ENCODE results near the gene HDAC4. TPM values are rescaled to one million over a fixed set of nuclear protein-coding genes. Genes with fewer than 3 reads are reported as not detected.
A peak's percentile ranks its signal among the peaks of the same experiment; 100 is the strongest.

The HDAC4 gene
- total and polyA plus RNA-seq, 9 of the 15 experiments (the other 6 are each of a cell fraction or from before 2014, with no cell fraction given) = 0.11 to 20.2 (median 4.0) TPM

DNA sequence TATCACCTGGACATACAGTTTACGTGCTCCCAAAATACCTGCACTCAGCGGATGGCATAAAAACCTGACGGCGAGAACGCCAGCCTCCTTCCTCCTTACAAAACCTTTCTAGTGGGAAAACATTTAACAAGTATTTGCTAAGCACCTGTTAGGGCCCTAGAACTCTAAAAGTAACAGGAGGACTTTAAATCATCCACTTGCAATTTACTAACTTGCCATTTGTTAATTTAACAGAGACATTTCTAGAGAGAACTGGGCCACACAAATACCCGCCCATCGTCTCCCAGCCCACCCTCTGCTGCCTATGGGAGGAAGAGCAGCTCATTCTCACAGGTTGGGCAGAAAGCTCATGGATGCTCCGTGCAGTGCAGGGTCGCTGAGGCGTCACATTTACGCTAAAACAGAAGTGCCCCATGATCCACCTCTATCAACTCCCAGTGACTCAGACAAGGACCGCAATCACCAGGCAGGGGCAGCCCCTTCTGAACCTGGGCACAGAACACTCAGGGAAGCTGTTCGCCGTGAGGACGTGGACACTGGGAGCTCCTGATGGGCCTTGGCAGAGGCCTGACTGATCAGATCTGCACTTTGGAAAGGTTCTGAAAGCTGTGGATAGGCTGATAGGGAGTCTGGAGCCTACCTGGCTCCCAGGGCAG is 106.9 kb downstream of the HDAC4 start:
- peak overlapping the region; percentile 84 for H3K27ac ChIP-seq (ENCODE audit: extremely low read depth, low read depth, low read length)
- no peaks in the 10 kb centered on the region for H4K20me1 ChIP-seq (replicated peaks; ENCODE audit: control insufficient read depth, insufficient read depth, low read length)
- no peak overlapping the region for H3K4me3 ChIP-seq
- in situ Hi-C loops (cut with MboI) (no loop called here), intact Hi-C loops (cut with micrococcal nuclease) (no loop called here)
- H3K36me3 ChIP-seq (ENCODE audit: control insufficient read depth, insufficient read depth, low read length) = no peaks in the 10 kb centered on the region
- POLR2A ChIA-PET = interaction anchor here (1.0 to 1.8 kb wide), 5 partner anchors 10 to 107 kb away, joined by 3 to 9 read pairs (median 3); partner anchors contain the start of gene HDAC4
- BruUV-seq (replicated peaks) = no TSS peak
- 43% methylated on average over 12 of the region's 15 CpGs for WGBS (ENCODE audit: insufficient coverage, low coverage, missing lambda C conversion rate)
- H3K4me1 ChIP-seq (replicated peaks in 1 of 2; ENCODE audit: control insufficient read depth in 2 of 2, insufficient read depth in 2 of 2, low read length in 2 of 2) = peaks cover 49 to 70% of the 10 kb centered on the region in 2 experiments; a peak in 4 of 5 replicates
- no peaks in the 10 kb centered on the region for H3K27me3 ChIP-seq (ENCODE audit: control insufficient read depth in 2 of 2, insufficient read depth in 2 of 2, low read length in 2 of 2)
- peaks cover 62% of the 10 kb centered on the region for H3K79me2 ChIP-seq (ENCODE audit: control insufficient read depth, insufficient read depth, low read length)
- FAIRE-seq (peak; percentile 84), DNase-seq (ENCODE audit: extremely low read depth in 1 of 4, low spot score in 3 of 4) (peak; percentile 17 to 61 (median 57)), ATAC-seq (peak; percentile 57)
- H3K9me1 ChIP-seq (ENCODE audit: control insufficient read depth, insufficient read depth, low read length) = no peaks in the 10 kb centered on the region
- TF ChIP-seq, protein P1, sequence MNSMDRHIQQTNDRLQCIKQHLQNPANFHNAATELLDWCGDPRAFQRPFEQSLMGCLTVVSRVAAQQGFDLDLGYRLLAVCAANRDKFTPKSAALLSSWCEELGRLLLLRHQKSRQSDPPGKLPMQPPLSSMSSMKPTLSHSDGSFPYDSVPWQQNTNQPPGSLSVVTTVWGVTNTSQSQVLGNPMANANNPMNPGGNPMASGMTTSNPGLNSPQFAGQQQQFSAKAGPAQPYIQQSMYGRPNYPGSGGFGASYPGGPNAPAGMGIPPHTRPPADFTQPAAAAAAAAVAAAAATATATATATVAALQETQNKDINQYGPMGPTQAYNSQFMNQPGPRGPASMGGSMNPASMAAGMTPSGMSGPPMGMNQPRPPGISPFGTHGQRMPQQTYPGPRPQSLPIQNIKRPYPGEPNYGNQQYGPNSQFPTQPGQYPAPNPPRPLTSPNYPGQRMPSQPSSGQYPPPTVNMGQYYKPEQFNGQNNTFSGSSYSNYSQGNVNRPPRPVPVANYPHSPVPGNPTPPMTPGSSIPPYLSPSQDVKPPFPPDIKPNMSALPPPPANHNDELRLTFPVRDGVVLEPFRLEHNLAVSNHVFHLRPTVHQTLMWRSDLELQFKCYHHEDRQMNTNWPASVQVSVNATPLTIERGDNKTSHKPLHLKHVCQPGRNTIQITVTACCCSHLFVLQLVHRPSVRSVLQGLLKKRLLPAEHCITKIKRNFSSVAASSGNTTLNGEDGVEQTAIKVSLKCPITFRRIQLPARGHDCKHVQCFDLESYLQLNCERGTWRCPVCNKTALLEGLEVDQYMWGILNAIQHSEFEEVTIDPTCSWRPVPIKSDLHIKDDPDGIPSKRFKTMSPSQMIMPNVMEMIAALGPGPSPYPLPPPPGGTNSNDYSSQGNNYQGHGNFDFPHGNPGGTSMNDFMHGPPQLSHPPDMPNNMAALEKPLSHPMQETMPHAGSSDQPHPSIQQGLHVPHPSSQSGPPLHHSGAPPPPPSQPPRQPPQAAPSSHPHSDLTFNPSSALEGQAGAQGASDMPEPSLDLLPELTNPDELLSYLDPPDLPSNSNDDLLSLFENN (IDR thresholded peaks at IDR 0.05; ENCODE audit: low read depth in 2 of 2, low read length in 2 of 2) = no peak
- peak; percentile 20; the same call in 1 of the 2 replicates for TF ChIP-seq ARID1B (IDR thresholded peaks at IDR 0.05)
- TF ChIP-seq CBFA2T3 (IDR thresholded peaks at IDR 0.05) = peak; percentile 73
- TF ChIP-seq NELFE (IDR thresholded peaks at IDR 0.05; ENCODE audit: insufficient read depth, insufficient read length) = no peak
- 0 out of 2 replicates have a peak, but pooled peaks have one; percentile 8 for TF ChIP-seq TEAD4 (IDR thresholded peaks at IDR 0.05; ENCODE audit: low read length)
- no peak for TF ChIP-seq TEAD4 (CRISPR knock-in tag; IDR thresholded peaks at IDR 0.05; ENCODE audit: borderline replicate concordance)
- no peak for TF ChIP-seq NCOA2 (IDR thresholded peaks at IDR 0.05; ENCODE audit: partially characterized antibody in 2 of 2)
- TF ChIP-seq CBFA2T2 (conservative IDR thresholded peaks at IDR 0.05) = peak; percentile 44
- TF ChIP-seq SPI1 (IDR thresholded peaks at IDR 0.05; ENCODE audit: borderline replicate concordance, low read depth, low read length) = 0 out of 2 replicates have a peak, but pooled peaks have one; percentile 6
- TF ChIP-seq, protein P2, sequence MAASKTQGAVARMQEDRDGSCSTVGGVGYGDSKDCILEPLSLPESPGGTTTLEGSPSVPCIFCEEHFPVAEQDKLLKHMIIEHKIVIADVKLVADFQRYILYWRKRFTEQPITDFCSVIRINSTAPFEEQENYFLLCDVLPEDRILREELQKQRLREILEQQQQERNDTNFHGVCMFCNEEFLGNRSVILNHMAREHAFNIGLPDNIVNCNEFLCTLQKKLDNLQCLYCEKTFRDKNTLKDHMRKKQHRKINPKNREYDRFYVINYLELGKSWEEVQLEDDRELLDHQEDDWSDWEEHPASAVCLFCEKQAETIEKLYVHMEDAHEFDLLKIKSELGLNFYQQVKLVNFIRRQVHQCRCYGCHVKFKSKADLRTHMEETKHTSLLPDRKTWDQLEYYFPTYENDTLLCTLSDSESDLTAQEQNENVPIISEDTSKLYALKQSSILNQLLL (CRISPR knock-in tag; IDR thresholded peaks at IDR 0.05; ENCODE audit: borderline replicate concordance) = no peak
- TF ChIP-seq TAL1 (IDR thresholded peaks at IDR 0.05) = peak; percentile 36; the same call in 1 of the 2 replicates
- TF ChIP-seq NCOR1 (IDR thresholded peaks at IDR 0.05) = peak; percentile 19; the same call in 1 of the 2 replicates
- 0 out of 2 replicates have a peak, but pooled peaks have one; percentile 29 for TF ChIP-seq FOSL1 (tag; conservative IDR thresholded peaks at IDR 0.05)
- TF ChIP-seq TCF3 (CRISPR knock-in tag; IDR thresholded peaks at IDR 0.05) = peak; percentile 33; the same call in 1 of the 2 replicates
- no peak for TF ChIP-seq TRIM24 (IDR thresholded peaks at IDR 0.05)
- CTCF ChIA-PET (ENCODE audit: low intra/inter-chr PET ratio) = no interaction called here
- H2AFZ ChIP-seq (ENCODE audit: low read depth, low read length) = peak overlapping the region; percentile 58; the same call in 1 of the 2 replicates
- no peaks in the 10 kb centered on the region for H3K9me3 ChIP-seq (replicated peaks; ENCODE audit: control insufficient read depth, insufficient read depth, low read depth, low read length)
- peak overlapping the region; percentile 77 for H3K4me2 ChIP-seq (ENCODE audit: insufficient read depth, low read length)
- H3K9ac ChIP-seq (ENCODE audit: insufficient read depth in 1 of 2, low read depth in 2 of 2, low read length in 2 of 2) = peak overlapping the region; percentile 58 to 75; a peak in 3 of 4 replicates
